HK-2 (cell line): ENCODE measurements around the gene PROS1.
A peak's percentile ranks its signal among the peaks of the same experiment; 100 is the strongest.

Experiments
- DNase-seq: peaks from one replicate; pipeline ENCODE4 v3.0.0-alpha.2; 2018; ENCODE audit not compliant: unreplicated experiment

The PROS1 gene

GRCh38 chr3:93973131-93974126, at the start of gene PROS1:
Gene PROS1 (minus strand): TSS chr3:93973896. CDS start chr3:93973749, 147 bp downstream.
- peak; percentile 84 for DNase-seq

GRCh38 chr3:94020293-94020692, 46.6 kb upstream of the PROS1 start:
- DNase-seq = no peak

GRCh38 chr3:94019659-94020058, 46.0 kb upstream of the PROS1 start:
- DNase-seq = no peak

GRCh38 chr3:94015025-94015424, 41.3 kb upstream of the PROS1 start:
- no peak for DNase-seq

- no peak for DNase-seq
These were observed 38.5 kb upstream of the PROS1 start for GRCh38 chr3:94012185-94012584.

GRCh38 chr3:94011233-94011711, 37.6 kb upstream of the PROS1 start:
- no peak for DNase-seq

GRCh38 chr3:94009608-94010007, 35.9 kb upstream of the PROS1 start:
- DNase-seq = no peak

- no peak for DNase-seq
These were observed 34.6 kb upstream of the PROS1 start for GRCh38 chr3:94008253-94008652.

GRCh38 chr3:94004301-94004910, 30.7 kb upstream of the PROS1 start:
- DNase-seq = no peak

GRCh38 chr3:94001827-94002495, 28.3 kb upstream of the PROS1 start:
- DNase-seq = no peak

GRCh38 chr3:94001191-94001590, 27.5 kb upstream of the PROS1 start:
- DNase-seq = no peak

- no peak for DNase-seq
These were observed 20.4 kb upstream of the PROS1 start for GRCh38 chr3:93994056-93994455.

- DNase-seq = no peak
These were observed 18.5 kb upstream of the PROS1 start for GRCh38 chr3:93992207-93992606.

GRCh38 chr3:93991631-93992030, 17.9 kb upstream of the PROS1 start:
- DNase-seq = no peak

GRCh38 chr3:93989241-93989640, 15.5 kb upstream of the PROS1 start:
- no peak for DNase-seq

GRCh38 chr3:93988764-93989163, 15.1 kb upstream of the PROS1 start:
- DNase-seq = no peak

- DNase-seq = no peak
These were observed 14.6 kb upstream of the PROS1 start for GRCh38 chr3:93988283-93988682.

- DNase-seq = no peak
These were observed 10.9 kb upstream of the PROS1 start for GRCh38 chr3:93984618-93985017.

- no peak for DNase-seq
These were observed 9.7 kb upstream of the PROS1 start for GRCh38 chr3:93983408-93983807.

- no peak for DNase-seq
These were observed 8.0 kb upstream of the PROS1 start for GRCh38 chr3:93981649-93982048.

GRCh38 chr3:93979850-93980676, 6.4 kb upstream of the PROS1 start, which contains the start of gene ARL13B:
Gene ARL13B (plus strand): TSS chr3:93980155. CDS start chr3:93980424, 269 bp downstream.
- DNase-seq = peak; percentile 98
